CD4-positive, alpha-beta T cell treated with Interleukin-6 for 4 hours (primary cell): ENCODE measurements around the gene TTLL12.
A peak's percentile ranks its signal among the peaks of the same experiment; 100 is the strongest.

ENCODE experiments used
- DNase-seq: peaks from one replicate; pipeline ENCODE4 v3.0.0-alpha.2; 2020; ENCODE audit warnings: mixed read lengths

Gene TTLL12

GRCh38 chr22:43186272-43187170, at the start of gene TTLL12:
Gene TTLL12 (minus strand): TSS chr22:43187134. CDS start chr22:43187069, 65 bp downstream.
- DNase-seq = peak; percentile 69

- DNase-seq = no peak
Observed at GRCh38 chr22:43235445-43236409, 48.8 kb upstream of the TTLL12 start.

GRCh38 chr22:43234264-43234988, 47.5 kb upstream of the TTLL12 start:
- no peak for DNase-seq

DNA sequence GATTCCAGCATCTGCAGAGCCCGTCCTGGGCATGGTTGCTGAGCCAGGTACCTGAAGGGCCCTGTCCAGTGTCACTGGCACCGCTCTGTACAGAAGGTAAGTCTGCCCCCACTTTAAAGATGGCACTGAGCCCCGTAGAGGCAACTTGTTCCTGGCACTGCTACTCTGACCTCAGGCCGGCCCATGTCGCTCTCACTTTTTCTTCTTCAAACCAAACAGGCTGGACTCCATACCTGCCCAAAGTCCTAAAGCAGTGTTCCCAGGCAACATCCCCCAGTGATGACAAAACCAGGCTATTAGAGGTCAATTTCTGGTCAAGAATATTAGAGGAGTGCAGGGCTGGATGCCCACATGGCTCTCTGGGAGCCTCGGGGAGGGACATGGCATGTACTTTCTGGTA, 46.6 kb upstream of the TTLL12 start:
- no peak for DNase-seq

DNA sequence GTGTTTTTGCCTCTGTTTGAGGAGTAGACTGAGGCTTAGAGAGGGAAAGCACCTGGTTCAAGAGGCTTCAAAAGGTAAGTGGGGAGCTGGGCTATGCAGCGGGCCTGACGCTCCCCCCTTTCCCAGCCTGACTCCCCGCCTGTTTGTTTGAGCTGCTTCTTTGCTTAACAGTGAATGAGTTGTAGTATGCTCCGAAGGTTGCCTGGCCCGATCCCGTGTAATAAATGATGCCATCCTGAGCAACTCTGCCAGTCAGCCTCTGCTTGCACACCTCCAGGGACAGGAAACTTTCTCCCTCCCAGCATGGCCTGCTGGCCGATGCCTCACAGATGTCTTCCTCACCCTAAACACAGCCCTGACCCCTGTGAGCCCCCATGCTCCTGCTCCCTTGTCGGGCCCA, 45.5 kb upstream of the TTLL12 start:
- DNase-seq = no peak

DNA sequence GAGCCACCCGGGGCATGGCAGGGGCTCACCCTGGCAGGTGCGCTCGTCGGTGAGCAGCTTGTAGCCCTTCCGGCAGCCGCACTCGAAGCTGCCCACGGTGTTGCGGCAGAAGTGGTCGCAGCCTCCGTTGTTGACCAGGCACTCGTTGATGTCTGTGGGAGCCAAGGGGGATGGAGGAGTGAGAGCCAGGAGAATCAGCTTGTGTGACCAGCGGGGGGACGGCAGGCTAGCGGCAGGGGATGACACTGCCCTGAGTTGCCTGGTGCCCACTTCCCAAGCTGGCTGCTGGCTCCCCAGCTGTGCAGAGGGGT, 44.7 kb upstream of the TTLL12 start:
- DNase-seq = no peak

GRCh38 chr22:43230971-43231723, 44.2 kb upstream of the TTLL12 start:
- peak; percentile 70 for DNase-seq

DNA sequence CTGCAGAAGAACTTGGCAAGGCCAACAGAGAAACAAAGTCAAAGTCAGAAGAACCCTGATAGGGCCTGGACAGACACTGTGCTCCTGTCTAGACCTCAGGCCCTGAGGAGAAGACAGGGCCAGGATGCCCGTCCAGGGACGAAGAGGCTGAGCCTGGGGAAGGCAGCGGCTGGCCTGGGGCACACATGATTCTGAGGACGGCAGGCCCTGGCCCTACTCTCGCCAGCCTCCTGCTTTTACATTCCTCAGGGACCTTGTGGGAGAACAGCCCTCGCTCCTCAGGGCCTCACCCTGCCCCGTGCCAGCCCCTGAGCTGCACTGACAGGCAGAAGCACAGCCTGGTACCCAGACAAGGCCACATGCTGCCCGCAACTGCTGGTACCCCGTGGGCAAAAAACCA, 43.6 kb upstream of the TTLL12 start:
- DNase-seq = no peak

GRCh38 chr22:43228863-43229262, 41.9 kb upstream of the TTLL12 start:
- no peak for DNase-seq

- DNase-seq = peak; percentile 33
Observed at GRCh38 chr22:43228330-43228729, 41.4 kb upstream of the TTLL12 start.

DNA sequence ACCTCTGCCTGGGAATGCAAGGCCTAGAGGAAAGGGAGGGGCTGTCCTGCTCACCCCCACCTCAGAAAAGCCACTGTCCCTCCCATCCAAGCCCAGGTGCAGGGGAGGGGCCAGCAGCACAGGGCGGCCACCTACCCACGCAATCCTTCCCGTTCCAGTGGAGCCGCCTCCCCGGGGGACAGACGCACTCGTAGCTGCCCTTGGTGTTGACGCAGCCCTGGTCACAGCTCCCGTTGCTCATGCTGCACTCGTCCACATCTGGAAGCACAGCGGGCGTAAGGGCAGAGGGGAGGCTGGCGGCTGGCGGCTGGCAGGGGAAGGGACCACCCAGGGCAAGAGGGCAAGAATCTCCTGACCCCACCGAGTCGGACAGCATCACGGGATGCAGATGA, 40.3 kb upstream of the TTLL12 start:
- DNase-seq = no peak

DNA sequence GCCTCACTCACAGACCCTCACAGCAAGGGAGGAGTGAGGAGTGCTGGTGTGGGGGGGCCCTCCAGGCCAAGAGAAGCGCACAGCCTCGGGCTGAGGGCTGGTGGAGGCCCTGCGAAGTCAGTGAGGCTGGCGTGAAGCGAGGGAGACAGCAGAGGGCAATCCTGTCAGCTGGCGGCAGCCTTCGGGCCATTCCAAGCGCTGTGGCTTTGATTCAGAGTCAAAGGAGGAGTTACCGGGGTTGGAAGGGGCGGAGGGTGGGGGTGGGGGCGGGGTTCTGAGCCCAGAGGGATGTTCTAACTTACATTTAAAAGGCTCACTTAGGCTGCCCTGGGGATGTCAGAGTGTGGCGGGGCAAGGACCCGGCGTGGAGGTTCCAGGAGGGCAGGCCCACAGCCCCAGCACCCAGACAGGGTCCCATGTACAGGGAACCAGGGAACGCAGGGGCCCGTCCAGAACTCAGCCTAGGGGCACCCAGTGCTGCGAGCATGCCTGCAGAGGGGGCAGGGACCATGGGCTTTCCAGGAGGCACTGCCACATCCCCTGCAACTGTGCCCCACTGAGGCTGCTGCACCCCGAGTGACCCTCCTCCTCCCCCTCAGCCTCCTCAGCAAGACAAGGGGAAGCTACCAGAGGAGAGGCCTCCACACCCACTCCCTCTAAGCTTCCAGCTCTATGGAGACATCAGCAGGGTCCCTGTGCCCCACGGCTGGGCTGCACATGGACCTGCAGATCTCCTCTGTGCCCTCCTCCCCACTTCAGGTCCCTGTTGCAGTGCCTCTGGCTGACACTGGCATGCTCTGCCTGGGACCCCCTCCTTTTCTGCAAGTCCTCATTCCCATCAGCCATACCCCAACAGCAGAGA, 39.7 kb upstream of the TTLL12 start:
- DNase-seq = no peak

- DNase-seq = no peak
Observed at GRCh38 chr22:43225609-43226008, 38.7 kb upstream of the TTLL12 start.

DNA sequence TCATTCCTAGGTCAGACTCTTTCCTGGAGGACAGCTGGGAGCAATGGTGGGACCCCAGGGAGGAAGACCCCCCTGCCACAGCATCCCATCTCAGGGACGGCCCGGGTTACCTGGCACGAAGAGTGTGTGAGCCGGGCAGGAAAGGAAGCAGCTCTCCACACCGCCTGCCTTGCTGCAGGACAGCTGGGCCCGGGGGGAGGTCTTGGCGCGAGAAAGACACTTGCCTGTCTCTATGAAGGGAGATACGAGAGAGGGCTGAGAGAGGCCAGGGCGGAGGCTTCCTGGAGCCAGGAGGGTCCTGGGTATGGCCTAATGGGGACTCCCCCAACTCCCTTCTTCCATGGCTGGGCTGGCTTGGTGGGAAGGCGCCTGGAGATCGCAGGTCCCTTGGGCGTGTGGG, 36.1 kb upstream of the TTLL12 start:
- DNase-seq = no peak

GRCh38 chr22:43222262-43222661, 35.3 kb upstream of the TTLL12 start:
- DNase-seq = no peak

DNA sequence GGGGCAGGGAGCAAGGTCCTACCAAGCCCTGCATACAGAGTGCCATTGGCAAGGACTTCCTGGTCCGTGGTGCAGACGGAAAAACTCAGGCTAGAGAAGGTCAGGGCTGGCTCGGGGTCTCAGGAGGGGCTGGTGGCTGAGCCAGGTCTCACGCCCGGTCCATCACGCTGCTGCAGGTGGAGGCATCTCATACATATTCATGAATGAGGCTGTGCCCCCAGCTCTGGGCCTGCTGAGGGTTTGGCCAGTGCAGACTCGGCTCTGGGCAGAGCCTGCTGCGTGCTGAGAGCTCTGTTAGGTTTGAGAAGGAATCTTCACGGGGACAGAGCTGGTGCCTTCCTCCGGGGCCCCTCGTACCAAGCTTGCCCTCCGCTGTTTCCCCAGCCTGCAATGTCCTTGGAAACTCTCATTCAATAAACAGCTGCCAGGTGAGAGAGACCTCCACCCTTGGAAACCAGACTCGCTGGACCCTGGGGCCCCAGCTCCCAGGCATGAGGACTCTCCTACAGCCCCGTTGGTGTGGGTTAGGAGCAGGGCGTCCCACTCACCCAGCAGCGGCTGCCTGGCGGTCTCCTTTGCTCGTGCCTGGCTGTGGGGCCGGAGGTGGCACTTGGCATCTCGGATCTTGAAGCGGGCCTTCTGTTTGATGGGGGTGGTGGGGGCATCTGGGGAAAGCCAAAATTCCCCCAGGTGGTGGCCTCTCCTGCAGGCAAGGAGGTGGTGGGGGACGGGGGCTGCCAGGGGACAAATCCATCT, 33.9 kb upstream of the TTLL12 start:
- no peak for DNase-seq

DNA sequence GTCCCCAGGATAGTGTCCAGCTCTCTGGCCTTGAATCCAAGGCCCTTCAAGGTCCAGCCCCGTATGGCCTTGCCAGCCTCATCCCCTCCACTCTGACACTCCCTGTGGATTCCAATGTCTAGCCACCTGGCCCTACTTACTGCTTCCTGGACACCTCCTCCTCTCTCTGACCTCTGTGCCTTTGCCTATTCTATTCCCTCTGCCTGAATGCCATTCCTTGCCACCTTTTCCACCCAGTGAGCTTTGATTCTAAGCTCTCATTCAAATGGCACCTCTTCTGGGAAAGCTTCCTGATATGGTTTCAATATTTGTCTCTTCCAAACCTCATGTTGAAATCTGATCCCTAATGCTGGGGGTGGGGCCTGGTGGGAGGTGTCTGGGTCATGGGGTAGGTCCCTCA, 31.9 kb upstream of the TTLL12 start:
- DNase-seq = no peak

- DNase-seq = no peak
Observed at GRCh38 chr22:43217285-43218030, 30.5 kb upstream of the TTLL12 start.

DNA sequence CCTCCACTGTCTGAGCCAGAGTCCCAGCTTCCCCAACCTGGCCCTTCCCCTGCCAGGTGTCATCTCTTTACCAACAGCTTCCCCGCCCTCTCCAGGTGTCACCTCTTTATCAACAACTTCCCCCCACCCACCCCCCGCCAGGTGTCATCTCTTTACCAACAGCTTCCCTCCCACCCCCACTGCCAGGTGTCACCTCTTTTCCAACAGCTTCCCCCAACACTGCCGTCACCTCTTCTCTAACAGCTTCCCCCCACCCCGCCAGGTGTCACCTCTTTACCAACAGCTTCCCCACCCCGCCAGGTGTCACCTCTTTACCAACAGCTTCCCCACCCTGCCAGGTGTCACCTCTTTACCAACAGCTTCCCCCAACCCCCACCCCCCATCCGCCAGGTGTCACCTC, 29.8 kb upstream of the TTLL12 start:
- no peak for DNase-seq

GRCh38 chr22:43213962-43214361, 27.0 kb upstream of the TTLL12 start:
- no peak for DNase-seq
